Gastroesophageal sphincter (tissue), 3 donors: ENCODE results near the gene KRTAP5-8.

Source experiments
- CTCF ChIP-seq, 4 experiments: fragments of 200-600 bp in 2 of 4; fragments of 450-650 bp in 2 of 4; sonication (generic) in 1 of 4; IDR thresholded peaks; one replicate each; pipeline ENCODE4 v1.5.1; 2017 to 2019; ENCODE audit warnings: antibody characterized with exemption in 4 of 4, mild to moderate bottlenecking in 2 of 4, moderate library complexity in 2 of 4
- EP300 ChIP-seq: sonication (generic); formaldehyde crosslinking; IDR thresholded peaks from one replicate; pipeline ENCODE4 v1.6.1; 2017; ENCODE audit warnings: antibody characterized with exemption, mild to moderate bottlenecking
- POLR2A ChIP-seq, 2 donors: fragments of 450-650 bp; IDR thresholded peaks; one replicate each; pipeline ENCODE4 v1.6.1; 2017; ENCODE audit warnings: antibody characterized with exemption in 2 of 2, mild to moderate bottlenecking in 2 of 2, moderate library complexity in 1 of 2
- POLR2AphosphoS5 ChIP-seq: sonication (generic); formaldehyde crosslinking; IDR thresholded peaks from one replicate; pipeline ENCODE4 v1.6.1; 2017; ENCODE audit warnings: antibody characterized with exemption

GRCh38 chr11:71525188-71525937, 12.5 kb upstream of the KRTAP5-8 start:
- TF ChIP-seq POLR2A (IDR thresholded peaks at IDR 0.05), result no peak
- TF ChIP-seq CTCF (IDR thresholded peaks at IDR 0.05), result no peak
- no peak for TF ChIP-seq EP300
- TF ChIP-seq POLR2AphosphoS5, result no peak
